SJSA1 (cell line): ENCODE data around the gene TENT5D. TPM values are rescaled to one million over a fixed set of nuclear protein-coding genes. Genes with fewer than 3 reads are reported as not detected.
"Not testable (repeated sequence)": the region's sequence is repeated elsewhere in the genome, so short reads cannot be mapped to it uniquely, and the experiment has no call there.

Experiments
- DNase-seq, 2 experiments: peaks; one replicate each; pipeline ENCODE4 v3.0.0-alpha.2; 2015 to 2020; ENCODE audit warnings: low spot score in 2 of 2, low read depth in 1 of 2
- H3K27ac ChIP-seq: fragments of 250-450 bp; sonication (Bioruptor Pico); 2 replicates; pipeline ENCODE4 v1.5.1; 2020; ENCODE audit warnings: mild to moderate bottlenecking, moderate library complexity
- H3K27me3 ChIP-seq: fragments of 250-450 bp; sonication (Bioruptor Pico); replicated peaks from 2 replicates; pipeline ENCODE4 v1.5.1; 2020; ENCODE audit warnings: mild to moderate bottlenecking, moderate library complexity
- H3K36me3 ChIP-seq: fragments of 250-450 bp; sonication (Bioruptor Pico); 2 replicates; pipeline ENCODE4 v1.5.1; 2020; ENCODE audit warnings: mild to moderate bottlenecking
- H3K4me1 ChIP-seq: fragments of 250-450 bp; sonication (Bioruptor Pico); replicated peaks from 2 replicates; pipeline ENCODE4 v1.6.1; 2021; ENCODE audit warnings: mild to moderate bottlenecking
- H3K4me3 ChIP-seq: fragments of 250-450 bp; sonication (Bioruptor Pico); 2 replicates; pipeline ENCODE4 v1.5.1; 2020; ENCODE audit warnings: mild to moderate bottlenecking
- H3K9me3 ChIP-seq: fragments of 250-450 bp; sonication (Bioruptor Pico); replicated peaks from 2 replicates; pipeline ENCODE4 v1.5.1; 2020; ENCODE audit warnings: mild to moderate bottlenecking
- total RNA-seq: library from RNA; depleted of rRNA; stranded (reverse); fragments of >200 nt; shearing (Covaris generic); gene quantifications from 2 replicates; pipeline ENCODE4 v1.2.3, GENCODE V29; 2014; rRNA removed

Gene TENT5D
- total RNA-seq, result not detected in 2 replicates

GRCh38 chrX:80420147-80420546 lies at the start of gene TENT5D:
TSS of gene TENT5D (plus strand) at chrX:80420447. CDS start at chrX:80442540, 22,093 bp downstream.
- no peak within 1 kb of the TSS for H3K27ac ChIP-seq
- H3K36me3 ChIP-seq, result no peaks in the 10 kb centered on the region
- H3K4me1 ChIP-seq, result no peaks in the 10 kb centered on the region
- H3K9me3 ChIP-seq, result no peaks in the 10 kb centered on the region
- no peak within 1 kb of the TSS for H3K4me3 ChIP-seq
- no peaks in the 10 kb centered on the region for H3K27me3 ChIP-seq
- no peak for DNase-seq

GRCh38 chrX:80385651-80386050 lies 34.6 kb upstream of the TENT5D start:
- H3K4me1 ChIP-seq, H3K9me3 ChIP-seq, H3K4me3 ChIP-seq, H3K36me3 ChIP-seq, H3K27ac ChIP-seq, DNase-seq, H3K27me3 ChIP-seq: not testable (repeated sequence)

- Histone ChIP-seq H3K9me3 (no peaks in the 10 kb centered on the region), H3K4me1 (no peaks in the 10 kb centered on the region), H3K4me3 (no peak overlapping the region), H3K27me3 (no peaks in the 10 kb centered on the region), H3K27ac (no peak overlapping the region), H3K36me3 (no peaks in the 10 kb centered on the region)
- no peak for DNase-seq
These were observed 32.0 kb upstream of the TENT5D start for GRCh38 chrX:80388206-80388605.

- no peak for DNase-seq
- Histone ChIP-seq H3K27me3 (no peaks in the 10 kb centered on the region), H3K9me3 (no peaks in the 10 kb centered on the region), H3K4me1 (no peaks in the 10 kb centered on the region), H3K4me3 (no peak overlapping the region), H3K27ac (no peak overlapping the region), H3K36me3 (no peaks in the 10 kb centered on the region)
These were observed 8.2 kb upstream of the TENT5D start for GRCh38 chrX:80412042-80412441.

- Histone ChIP-seq H3K27me3 (no peaks in the 10 kb centered on the region), H3K27ac (no peak overlapping the region), H3K36me3 (no peaks in the 10 kb centered on the region), H3K9me3 (no peaks in the 10 kb centered on the region), H3K4me1 (no peaks in the 10 kb centered on the region), H3K4me3 (no peak overlapping the region)
- no peak for DNase-seq
These were observed 2.8 kb downstream of the TENT5D start for GRCh38 chrX:80423000-80423399.

GRCh38 chrX:80423744-80424143 lies 3.5 kb downstream of the TENT5D start:
- H3K4me3 ChIP-seq, result no peak overlapping the region
- H3K9me3 ChIP-seq, result no peaks in the 10 kb centered on the region
- no peak for DNase-seq
- H3K4me1 ChIP-seq, result no peaks in the 10 kb centered on the region
- no peak overlapping the region for H3K27ac ChIP-seq
- H3K36me3 ChIP-seq, result no peaks in the 10 kb centered on the region
- H3K27me3 ChIP-seq, result no peaks in the 10 kb centered on the region

- Histone ChIP-seq H3K36me3 (no peaks in the 10 kb centered on the region), H3K4me3 (no peak overlapping the region), H3K27ac (no peak overlapping the region), H3K9me3 (no peaks in the 10 kb centered on the region), H3K4me1 (no peaks in the 10 kb centered on the region), H3K27me3 (no peaks in the 10 kb centered on the region)
- DNase-seq, result no peak
These were observed 10.7 kb downstream of the TENT5D start for GRCh38 chrX:80430826-80431504.

- Histone ChIP-seq H3K36me3 (no peaks in the 10 kb centered on the region), H3K4me3 (no peak overlapping the region), H3K27me3 (no peaks in the 10 kb centered on the region), H3K27ac (no peak overlapping the region), H3K4me1 (no peaks in the 10 kb centered on the region), H3K9me3 (no peaks in the 10 kb centered on the region)
- DNase-seq, result no peak
These were observed 11.2 kb downstream of the TENT5D start for GRCh38 chrX:80431505-80431832.

- Histone ChIP-seq H3K27ac (no peak overlapping the region), H3K36me3 (no peaks in the 10 kb centered on the region), H3K4me3 (no peak overlapping the region), H3K27me3 (no peaks in the 10 kb centered on the region), H3K4me1 (no peaks in the 10 kb centered on the region), H3K9me3 (no peaks in the 10 kb centered on the region)
- DNase-seq, result no peak
These were observed 12.2 kb downstream of the TENT5D start for GRCh38 chrX:80432441-80432840.

GRCh38 chrX:80432863-80433262 lies 12.6 kb downstream of the TENT5D start:
- H3K27ac ChIP-seq, result no peak overlapping the region
- H3K4me3 ChIP-seq, result no peak overlapping the region
- no peak for DNase-seq
- H3K36me3 ChIP-seq, result no peaks in the 10 kb centered on the region
- no peaks in the 10 kb centered on the region for H3K27me3 ChIP-seq
- H3K9me3 ChIP-seq, result no peaks in the 10 kb centered on the region
- H3K4me1 ChIP-seq, result no peaks in the 10 kb centered on the region

GRCh38 chrX:80468166-80468565 lies 47.9 kb downstream of the TENT5D start:
- H3K27ac ChIP-seq, H3K4me1 ChIP-seq, H3K4me3 ChIP-seq, H3K27me3 ChIP-seq, H3K36me3 ChIP-seq, H3K9me3 ChIP-seq, DNase-seq: not testable (repeated sequence)

- Histone ChIP-seq H3K27me3 (no peaks in the 10 kb centered on the region), H3K4me3 (no peak overlapping the region), H3K27ac (no peak overlapping the region), H3K4me1 (no peaks in the 10 kb centered on the region), H3K36me3 (no peaks in the 10 kb centered on the region), H3K9me3 (no peaks in the 10 kb centered on the region)
- no peak for DNase-seq
These were observed 51.3 kb downstream of the TENT5D start for GRCh38 chrX:80471582-80471981.

GRCh38 chrX:80485543-80485942 lies 65.3 kb downstream of the TENT5D start:
- no peak overlapping the region for H3K27ac ChIP-seq
- no peaks in the 10 kb centered on the region for H3K4me1 ChIP-seq
- H3K36me3 ChIP-seq, result no peaks in the 10 kb centered on the region
- no peaks in the 10 kb centered on the region for H3K27me3 ChIP-seq
- H3K4me3 ChIP-seq, result no peak overlapping the region
- H3K9me3 ChIP-seq, result no peaks in the 10 kb centered on the region
- DNase-seq, result no peak

GRCh38 chrX:80486299-80486698 lies 66.1 kb downstream of the TENT5D start:
- Histone ChIP-seq H3K4me3 (no peak overlapping the region), H3K4me1 (no peaks in the 10 kb centered on the region), H3K27me3 (no peaks in the 10 kb centered on the region), H3K36me3 (no peaks in the 10 kb centered on the region), H3K27ac (no peak overlapping the region), H3K9me3 (no peaks in the 10 kb centered on the region)
- no peak for DNase-seq

- no peaks in the 10 kb centered on the region for H3K4me1 ChIP-seq
These were observed 68.9 kb downstream of the TENT5D start for GRCh38 chrX:80489166-80489565.

More at GRCh38 chrX:80489166-80489565, 68.9 kb downstream of the TENT5D start:
- Histone ChIP-seq H3K27ac (no peak overlapping the region), H3K27me3 (no peaks in the 10 kb centered on the region), H3K9me3 (no peaks in the 10 kb centered on the region), H3K4me3 (no peak overlapping the region), H3K36me3 (no peaks in the 10 kb centered on the region)
- DNase-seq, result no peak
